GM21825 (cell line): ENCODE measurements around the gene CYP17A1.
"Not testable (repeated sequence)": the region's sequence is repeated elsewhere in the genome, so short reads cannot be mapped to it uniquely, and the experiment has no call there.

ENCODE experiments used
- ATAC-seq: cut with Tn5 transposase; IDR thresholded peaks from one replicate; pipeline ENCODE4 v1.9.1; 2021; ENCODE audit warnings: mild to moderate bottlenecking, moderate library complexity; ENCODE audit not compliant: unreplicated experiment

Gene CYP17A1

GRCh38 chr10:102837230-102837721, at the start of gene CYP17A1:
Gene CYP17A1 (minus strand): TSS chr10:102837413. CDS start chr10:102837361, 52 bp downstream.
- no peak for ATAC-seq

DNA sequence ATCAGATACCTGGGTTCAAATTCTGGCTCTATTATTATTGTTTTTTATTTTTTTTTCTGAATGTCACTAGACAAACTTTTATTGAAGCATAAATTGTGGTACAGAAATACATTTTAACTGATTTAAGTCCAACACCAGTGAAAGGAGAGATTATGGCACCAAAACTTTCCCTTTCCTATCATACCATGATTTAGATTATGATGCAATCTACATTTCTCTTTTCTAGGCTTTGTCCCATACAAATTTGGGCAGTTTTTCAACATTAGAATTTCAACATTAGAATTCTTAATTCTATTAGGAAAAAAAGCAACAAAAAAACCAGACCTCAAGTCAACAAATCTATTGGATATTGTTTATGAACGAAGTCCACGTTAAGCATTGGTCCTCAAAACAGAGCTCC, 43.0 kb upstream of the CYP17A1 start:
- ATAC-seq: no peak

DNA sequence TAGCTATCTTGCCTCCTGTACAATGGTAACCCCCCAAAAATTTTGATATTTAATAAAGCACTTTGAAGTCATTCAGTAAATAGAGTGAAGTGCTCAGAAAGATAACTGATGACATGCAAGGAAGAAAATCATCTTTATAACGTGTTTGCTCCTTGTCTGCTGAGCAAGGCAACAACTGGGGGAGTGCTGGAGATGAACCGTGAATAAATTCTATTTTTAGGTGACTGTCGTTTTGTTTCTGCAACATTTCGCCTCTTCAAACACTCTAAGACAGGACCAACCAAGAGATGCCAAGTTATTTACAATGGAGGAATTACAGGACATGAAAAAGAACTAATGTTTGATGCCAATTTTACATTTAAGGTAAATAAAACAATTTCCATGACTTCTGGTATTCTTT, 41.4 kb upstream of the CYP17A1 start:
- ATAC-seq: no peak

GRCh38 chr10:102876747-102877153, 39.5 kb upstream of the CYP17A1 start:
- ATAC-seq: no peak

- no peak for ATAC-seq
Observed at GRCh38 chr10:102872163-102872562, 35.0 kb upstream of the CYP17A1 start.

DNA sequence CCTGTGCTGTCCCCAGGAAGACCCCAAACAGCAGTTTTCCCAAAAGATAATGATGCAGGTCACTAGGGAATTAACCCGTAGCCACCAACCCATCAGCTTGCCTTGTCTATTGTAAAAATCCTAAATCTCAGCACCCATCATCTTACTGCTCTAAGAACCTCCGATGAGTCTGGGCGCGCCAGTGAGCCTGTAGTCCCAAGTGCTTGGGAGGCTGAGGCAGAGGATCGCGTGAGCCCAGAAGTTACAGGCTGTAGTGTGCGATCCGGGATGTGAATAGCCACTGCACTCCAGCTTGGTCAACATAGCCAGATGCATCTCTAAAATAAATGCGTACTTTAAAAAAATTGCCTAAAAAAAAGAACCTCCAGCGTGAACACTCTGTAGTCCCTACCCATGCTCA, 33.0 kb upstream of the CYP17A1 start:
- no peak for ATAC-seq

DNA sequence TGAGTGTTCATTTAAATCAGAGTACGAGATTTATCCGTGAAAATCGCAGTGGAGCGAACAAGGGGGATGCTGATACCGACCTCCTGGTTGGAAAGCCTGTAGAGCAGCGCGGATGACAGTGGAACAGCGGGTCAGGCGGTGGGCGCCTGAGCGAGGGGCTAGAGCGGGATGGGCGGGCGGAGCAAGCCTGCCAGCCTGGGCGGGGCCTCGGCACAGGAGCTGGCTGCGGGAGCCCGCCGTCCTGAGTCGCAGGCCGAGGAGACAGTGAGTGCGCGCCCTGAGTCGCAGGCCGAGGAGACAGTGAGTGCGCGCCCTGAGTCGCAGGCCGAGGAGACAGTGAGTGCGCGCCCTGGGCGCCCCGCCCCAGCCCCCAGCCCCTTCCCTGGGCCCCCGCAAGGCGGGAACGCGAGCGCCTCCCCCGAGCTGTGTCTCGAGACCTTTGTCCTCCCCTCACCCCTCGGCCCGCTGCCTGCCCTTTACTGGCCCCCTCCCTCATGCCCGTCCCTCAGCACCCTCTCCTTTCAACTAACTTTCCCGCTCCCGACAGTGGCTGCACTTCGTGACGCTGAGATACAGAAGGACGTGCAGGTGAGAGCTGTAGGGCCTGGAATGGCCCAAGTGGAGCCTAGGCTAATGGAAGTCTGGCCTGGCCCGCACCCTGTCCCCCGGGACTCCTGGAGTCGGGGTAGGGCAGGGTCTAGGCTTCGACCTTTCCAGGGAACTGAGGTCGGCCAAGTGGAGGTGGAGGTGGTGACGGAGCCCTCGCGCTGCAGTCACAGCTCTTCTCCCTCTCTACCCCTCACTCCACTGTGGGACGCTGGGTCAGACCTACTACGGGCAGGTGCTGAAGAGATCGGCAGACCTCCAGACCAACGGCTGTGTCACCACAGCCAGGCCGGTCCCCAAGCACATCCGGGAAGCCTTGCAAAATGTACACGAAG, 32.3 kb upstream of the CYP17A1 start, which contains the start of gene AS3MT:
Gene AS3MT, plus strand, starts transcription at position 213 of the 941 bp plus-strand sequence. Its CDS starts 123 bp downstream, at position 336.
- ATAC-seq: no peak

DNA sequence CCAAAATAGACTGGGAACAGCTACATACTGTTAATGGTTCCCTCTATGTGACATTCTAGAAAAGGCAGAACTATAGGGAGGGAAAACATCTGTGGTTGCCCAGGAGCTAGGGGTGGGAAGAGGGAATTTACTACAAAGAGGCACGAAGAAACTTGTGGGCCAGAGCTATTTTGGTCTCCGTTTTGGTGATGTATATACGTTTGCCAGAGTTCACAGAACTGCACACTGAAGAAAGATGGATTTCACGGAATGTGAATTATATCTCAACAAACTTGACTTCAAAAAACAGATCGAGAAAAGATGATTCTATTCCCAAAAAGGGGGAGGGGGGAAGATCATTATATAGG, 31.7 kb upstream of the CYP17A1 start:
- no peak for ATAC-seq

DNA sequence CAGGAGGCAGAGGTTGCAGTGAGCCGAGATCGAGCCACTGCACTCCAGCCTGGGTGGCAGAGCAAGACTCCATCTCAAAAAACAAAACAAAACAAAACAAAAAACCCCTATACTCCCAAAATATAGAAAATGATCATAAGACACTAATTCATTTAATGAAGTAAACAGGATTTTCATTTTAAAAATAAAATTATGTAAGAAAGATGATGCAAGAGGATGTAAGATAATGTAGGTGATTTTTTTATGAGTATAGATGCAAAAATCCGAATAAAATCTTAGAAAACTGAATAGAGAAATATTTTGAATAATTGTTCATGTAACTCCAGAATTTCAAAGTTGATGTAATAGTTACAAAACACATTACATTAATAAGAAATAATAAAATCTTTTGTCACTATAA, 28.4 kb upstream of the CYP17A1 start:
- ATAC-seq: no peak

- no peak for ATAC-seq
Observed at GRCh38 chr10:102863660-102864059, 26.4 kb upstream of the CYP17A1 start.

DNA sequence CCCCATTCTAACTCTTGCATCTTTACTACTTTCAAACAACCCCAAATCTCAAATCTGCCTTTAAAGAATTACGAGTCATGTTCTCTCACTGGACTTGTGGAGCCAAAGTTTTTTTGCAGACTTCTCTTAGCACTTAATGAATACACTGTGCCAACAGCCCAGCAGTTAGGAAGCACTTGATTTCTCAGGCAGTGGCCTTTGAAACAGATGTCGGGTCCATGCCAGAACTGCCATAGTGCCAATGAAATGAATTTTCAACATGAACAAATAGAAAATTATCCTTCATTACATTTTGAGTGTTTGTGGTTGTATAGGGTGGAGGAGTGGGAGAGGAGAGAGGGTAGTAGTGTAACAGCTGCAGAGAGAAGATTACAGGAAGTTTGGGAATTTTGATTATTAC, 22.7 kb upstream of the CYP17A1 start:
- no peak for ATAC-seq

DNA sequence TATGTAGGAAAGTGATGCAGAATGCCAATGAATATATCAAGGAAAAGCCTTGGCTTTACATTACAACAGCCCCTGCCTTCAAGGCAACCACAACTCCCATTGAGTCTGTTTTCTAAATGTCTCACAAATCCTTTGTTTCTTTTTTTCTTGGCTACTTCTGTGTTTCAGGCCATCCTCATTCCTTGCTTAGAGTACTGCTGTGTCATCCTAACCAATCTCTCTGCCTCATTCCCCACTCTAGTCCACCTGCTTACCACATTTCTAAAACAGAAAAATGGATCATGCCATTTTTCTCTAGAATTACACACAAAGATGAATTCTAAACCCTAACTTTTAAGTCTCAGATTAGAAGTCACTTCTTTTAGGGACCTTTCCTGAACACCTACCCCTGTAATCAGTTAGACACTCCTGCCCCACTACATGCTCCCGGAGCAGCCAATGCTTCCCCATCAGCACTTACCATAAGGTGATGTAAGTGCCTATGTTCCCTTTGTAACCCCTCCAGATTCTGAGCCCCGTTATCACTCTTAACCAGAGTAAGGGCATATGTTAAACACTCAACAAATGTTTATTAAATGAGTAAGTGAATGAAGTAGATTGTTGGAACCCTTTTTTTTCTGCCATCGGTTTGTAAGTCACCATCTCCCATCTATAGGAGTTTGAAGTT, 19.7 kb upstream of the CYP17A1 start:
- no peak for ATAC-seq

DNA sequence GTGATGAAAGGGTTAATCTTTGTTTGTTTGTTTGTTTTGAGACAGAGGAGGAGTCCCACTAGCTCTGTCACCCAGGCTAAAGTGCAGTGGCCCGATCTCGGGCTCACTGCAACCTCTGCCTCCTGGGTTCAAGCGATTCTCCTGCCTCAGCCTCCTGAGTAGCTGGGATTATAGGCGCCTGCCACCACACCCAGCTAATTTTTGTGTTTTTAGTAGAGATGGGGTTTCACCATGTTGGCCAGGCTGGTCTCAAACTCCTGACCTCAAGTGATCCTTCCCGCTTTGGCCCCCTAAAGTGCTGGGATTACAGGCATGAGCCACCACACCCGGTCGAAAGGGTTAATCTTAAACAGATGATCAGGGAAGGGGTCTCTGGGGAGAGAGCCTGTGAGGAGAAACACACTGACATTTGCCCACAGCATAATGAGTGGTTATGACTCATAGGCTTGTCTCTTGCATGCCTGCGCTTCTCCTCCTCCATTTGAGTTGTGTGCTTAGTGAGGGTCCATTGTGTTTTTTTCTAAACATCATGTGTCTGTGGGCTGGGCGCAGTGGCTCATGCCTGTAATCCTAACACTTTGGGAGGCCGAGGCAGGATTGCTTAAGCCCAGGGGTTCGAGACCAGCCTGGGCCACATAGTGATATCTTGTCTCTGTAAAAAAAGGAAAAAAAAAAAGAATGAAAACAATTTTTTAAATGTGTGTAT, 18.7 kb upstream of the CYP17A1 start:
- not testable (repeated sequence) for ATAC-seq

GRCh38 chr10:102853237-102853636, 16.0 kb upstream of the CYP17A1 start:
- not testable (repeated sequence) for ATAC-seq

GRCh38 chr10:102850025-102850518, 12.9 kb upstream of the CYP17A1 start:
- no peak for ATAC-seq

DNA sequence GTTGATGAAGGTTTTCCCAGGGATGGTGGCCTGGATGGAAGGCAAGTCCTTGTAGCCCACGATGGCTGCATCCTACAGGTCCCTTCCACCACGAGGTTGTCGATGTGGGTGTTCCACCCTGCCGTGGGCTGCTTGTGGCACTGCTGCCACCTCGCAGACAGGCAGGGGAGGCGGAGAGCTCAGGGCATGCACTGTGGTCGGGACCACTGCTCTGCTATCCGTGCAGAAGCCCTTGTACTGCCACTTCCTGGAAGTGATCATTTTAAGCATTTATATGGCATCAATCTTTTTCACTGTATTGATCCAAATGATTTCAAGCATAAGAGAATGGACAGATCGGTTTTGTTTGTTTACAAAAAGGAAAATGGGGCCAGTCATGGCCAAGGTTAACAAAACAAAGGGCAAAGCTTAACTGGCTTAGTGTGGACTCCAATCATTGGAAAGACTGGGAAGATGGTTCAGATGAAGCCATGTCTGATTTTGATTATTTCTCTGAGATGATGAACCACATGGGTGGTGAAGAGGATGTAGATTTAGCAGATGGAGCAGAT, 8.2 kb upstream of the CYP17A1 start:
- no peak for ATAC-seq

GRCh38 chr10:102844190-102844776, 7.1 kb upstream of the CYP17A1 start:
- ATAC-seq: not testable (repeated sequence)

- not testable (repeated sequence) for ATAC-seq
Observed at GRCh38 chr10:102843139-102843538, 5.9 kb upstream of the CYP17A1 start.

GRCh38 chr10:102841827-102842345, 4.7 kb upstream of the CYP17A1 start:
- no peak for ATAC-seq

DNA sequence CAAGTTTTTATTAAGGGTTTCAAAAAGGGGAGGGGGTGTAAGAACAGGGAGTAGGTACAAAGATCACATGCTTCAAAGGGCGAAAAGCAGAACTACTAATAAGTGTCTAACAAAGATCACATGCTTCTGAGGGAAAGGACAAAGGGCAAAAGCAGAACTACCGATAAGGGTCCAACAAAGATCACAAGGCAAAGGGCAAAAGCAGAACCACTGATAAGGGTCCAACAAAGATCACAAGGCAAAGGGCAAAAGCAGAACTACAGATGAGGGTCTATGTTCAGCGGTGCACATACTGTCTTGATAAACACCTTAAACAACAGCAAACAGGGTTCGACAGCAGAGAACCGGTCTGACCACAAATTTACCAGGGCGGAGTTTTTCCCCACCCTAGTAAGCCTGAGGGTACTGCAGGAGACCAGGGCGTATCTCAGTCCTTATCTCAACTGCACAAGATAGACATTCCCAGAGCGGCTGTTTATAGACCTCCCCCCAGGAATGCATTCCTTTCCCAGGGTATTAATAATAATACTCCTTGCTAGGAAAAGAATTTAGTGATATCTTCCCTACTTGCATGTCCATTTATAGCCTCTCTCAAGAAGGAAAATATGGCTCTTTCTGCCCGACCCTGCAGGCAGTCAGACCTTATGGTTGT, 1.2 kb upstream of the CYP17A1 start:
- not testable (repeated sequence) for ATAC-seq
